NCI-H128 (cell line): ENCODE results near the gene GRWD1.
"Not testable (repeated sequence)": the region's sequence is repeated elsewhere in the genome, so short reads cannot be mapped to it uniquely, and the experiment has no call there.

Experiments used
- DNase-seq: peaks from one replicate; lab custom pipeline; 2025; ENCODE audit not compliant: unreplicated experiment; lab: John Stamatoyannopoulos, UW

GRWD1 gene

DNA sequence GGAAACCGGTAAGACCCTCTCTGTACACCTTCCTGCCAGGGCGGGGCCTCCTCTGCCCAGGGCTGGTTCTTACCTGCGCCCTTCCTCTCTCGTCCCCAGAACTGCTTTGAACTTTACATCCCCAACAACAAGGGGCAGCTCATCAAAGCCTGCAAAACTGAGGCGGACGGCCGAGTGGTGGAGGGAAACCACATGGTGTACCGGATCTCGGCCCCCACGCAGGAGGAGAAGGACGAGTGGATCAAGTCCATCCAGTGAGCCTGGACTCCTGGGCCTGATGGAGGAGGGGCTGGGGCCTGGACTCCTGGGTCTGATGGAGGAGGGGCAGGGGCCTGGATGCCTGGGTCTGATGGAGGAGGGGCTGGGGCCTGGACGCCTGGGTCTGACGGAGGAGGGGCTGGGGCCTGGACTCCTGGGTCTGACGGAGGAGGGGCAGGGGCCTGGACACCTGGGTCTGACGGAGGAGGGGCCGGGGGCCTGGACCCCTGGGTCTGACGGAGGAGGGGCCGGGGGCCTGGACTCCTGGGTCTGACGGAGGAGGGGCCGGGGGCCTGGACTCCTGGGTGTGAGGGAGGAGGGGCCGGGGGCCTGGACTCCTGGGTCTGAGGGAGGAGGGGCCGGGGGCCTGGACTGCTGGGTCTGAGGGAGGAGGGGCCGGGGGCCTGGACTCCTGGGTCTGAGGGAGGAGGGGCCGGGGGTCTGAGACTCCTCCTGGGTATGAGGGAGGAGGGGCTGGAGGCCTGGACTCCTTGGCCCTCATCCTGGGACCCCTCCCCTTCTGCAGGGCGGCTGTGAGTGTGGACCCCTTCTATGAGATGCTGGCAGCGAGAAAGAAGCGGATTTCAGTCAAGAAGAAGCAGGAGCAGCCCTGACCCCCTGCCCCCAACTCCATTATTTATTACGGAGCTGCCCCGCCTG, 32.8 kb downstream of the GRWD1 start:
- no peak for DNase-seq

DNA sequence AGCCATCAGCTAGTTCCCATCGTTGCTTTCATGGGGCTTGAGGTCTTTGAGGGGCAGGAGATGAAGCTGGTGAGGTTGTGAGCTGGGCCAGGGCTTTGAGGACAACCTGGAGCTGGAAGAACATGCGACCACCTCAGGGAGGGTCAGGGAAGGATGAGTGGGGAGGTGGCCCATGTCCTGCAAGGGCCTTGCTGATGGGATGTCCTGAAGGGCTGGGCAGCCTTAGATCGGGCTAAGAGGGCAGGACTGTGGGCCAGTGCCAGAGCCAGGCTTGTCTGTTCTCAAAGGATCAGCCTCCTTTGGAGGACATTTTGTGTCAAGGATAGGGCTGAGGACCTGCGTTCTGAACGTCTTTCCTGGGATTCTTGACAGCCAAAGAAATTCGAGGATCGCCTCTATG, 33.9 kb downstream of the GRWD1 start:
- DNase-seq = no peak

DNA sequence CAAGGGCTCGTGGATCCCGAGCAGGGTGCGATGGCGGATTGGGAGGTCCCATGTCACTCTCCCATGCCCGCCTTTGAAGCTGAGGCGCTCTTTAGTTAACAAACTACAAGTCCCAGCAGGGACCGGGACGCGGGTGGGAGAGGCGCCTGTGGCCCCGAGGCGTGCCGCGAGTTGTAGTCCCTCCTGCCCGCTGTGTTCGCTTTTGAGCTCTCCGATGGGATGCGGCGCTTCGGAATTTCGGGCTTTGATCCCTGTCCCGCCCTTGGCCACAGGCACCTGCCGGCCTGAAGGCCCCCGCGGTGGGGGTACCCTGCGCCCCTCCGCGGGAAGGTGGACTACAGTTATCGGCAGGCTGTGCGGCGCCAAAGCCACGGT, 34.4 kb downstream of the GRWD1 start:
- no peak for DNase-seq

GRCh38 chr19:48480558-48481500, 35.0 kb downstream of the GRWD1 start:
- DNase-seq = no peak

DNA sequence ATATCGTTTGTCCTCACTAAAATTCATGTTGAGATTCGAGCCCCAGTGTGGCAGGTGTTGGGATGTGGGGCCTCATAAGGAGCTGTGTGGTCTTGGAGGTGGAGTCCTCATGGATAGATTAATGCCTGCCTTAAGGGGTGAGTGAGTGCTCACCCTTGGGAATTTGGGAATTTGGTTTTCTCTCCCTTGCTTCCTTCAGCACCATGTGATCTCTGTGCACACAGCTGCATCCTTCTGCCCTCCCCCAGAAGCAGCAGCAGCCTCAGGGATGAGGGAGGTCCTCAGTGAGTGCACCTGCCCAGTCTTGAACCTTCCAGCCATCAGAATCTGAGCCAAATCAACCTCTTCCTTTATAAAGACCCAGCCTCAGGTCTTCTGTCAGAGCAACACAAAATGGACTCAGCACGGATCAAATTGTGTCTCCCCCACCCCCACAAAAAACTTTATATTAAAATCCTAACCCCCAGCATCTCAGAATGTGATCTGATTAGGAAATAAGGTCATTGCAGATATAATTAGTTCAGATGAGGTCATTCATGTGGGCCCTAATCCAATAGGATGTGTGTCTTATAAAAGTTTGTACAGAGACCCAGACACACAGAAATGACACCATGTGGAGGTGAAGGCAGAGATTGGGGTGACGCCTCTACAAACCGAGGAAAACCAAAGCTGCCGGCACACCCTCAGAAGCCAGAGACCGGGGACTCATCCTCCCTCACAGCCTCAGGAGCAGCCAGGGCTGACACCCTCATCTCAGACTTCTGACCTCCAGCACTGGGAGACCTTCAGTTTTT, 36.3 kb downstream of the GRWD1 start:
- DNase-seq = no peak

- DNase-seq = no peak
Measured at GRCh38 chr19:48483301-48483700, 37.5 kb downstream of the GRWD1 start.

DNA sequence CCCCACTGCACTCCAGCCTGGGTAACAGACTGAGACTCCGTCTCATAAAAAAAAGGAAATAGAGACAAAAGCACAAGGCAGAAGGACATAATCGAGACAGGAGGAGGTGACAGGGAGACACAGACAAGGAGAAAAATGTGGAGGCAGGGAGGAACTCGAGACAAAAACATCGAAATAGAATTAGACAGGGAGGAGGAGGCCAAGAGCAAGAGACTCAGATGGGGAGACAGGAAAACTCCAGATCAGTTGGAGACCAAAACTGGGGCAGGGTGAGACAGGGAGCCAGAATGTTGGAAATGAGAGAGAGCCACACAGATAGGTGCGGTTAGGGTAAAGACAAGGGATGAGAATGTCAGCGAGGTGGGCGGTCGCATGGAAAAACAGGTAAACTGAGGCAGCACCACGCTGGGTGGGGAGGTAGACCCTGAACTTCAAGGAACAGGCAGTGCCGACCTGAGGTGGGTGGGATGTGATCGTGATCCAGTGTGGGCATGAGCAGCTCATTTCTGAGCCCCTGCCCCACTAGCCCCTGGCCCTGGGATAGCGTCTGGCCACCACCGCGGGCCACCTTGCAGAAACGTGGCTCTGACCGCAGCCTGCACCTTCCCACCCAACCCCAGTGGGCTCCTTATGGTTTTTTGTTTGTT, 38.6 kb downstream of the GRWD1 start:
- DNase-seq = no peak

GRCh38 chr19:48484931-48485612, 39.3 kb downstream of the GRWD1 start:
- no peak for DNase-seq

- not testable (repeated sequence) for DNase-seq
Measured at GRCh38 chr19:48486706-48487105, 40.9 kb downstream of the GRWD1 start.

GRCh38 chr19:48487544-48487943, 41.8 kb downstream of the GRWD1 start:
- no peak for DNase-seq

- DNase-seq = no peak
Measured at GRCh38 chr19:48487948-48488347, 42.2 kb downstream of the GRWD1 start.

- DNase-seq = not testable (repeated sequence)
Measured at GRCh38 chr19:48488478-48488877, 42.7 kb downstream of the GRWD1 start.

DNA sequence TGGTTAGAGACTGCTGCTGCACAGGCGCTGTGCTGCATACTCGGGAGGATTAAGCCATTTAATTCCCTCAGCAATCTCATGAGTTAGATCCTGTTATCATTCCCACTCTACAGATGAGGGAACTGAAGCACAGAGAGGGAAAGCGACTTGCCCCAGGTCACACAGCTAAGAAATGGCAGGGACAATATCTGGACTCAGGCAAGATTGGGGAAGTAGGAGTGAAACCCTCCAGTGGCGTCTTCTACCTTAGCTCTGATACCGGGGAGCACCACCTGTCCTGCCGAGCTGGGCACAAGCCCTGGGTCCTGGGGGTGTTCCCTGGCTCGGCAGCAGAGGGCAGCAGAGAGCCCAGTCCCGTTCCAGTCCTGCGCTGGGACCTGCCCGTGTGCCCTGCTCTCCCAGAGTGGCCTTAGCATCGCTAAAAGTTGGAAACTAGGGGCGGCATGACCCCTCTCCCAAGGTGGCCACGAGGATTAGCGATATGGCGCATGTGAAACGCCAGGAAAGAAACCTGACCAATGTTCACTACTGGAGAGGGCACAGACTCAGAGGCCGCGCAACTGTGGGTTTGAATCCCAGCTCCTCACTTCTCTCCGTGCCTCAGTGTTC, 43.9 kb downstream of the GRWD1 start:
- peak; percentile 40 for DNase-seq

DNA sequence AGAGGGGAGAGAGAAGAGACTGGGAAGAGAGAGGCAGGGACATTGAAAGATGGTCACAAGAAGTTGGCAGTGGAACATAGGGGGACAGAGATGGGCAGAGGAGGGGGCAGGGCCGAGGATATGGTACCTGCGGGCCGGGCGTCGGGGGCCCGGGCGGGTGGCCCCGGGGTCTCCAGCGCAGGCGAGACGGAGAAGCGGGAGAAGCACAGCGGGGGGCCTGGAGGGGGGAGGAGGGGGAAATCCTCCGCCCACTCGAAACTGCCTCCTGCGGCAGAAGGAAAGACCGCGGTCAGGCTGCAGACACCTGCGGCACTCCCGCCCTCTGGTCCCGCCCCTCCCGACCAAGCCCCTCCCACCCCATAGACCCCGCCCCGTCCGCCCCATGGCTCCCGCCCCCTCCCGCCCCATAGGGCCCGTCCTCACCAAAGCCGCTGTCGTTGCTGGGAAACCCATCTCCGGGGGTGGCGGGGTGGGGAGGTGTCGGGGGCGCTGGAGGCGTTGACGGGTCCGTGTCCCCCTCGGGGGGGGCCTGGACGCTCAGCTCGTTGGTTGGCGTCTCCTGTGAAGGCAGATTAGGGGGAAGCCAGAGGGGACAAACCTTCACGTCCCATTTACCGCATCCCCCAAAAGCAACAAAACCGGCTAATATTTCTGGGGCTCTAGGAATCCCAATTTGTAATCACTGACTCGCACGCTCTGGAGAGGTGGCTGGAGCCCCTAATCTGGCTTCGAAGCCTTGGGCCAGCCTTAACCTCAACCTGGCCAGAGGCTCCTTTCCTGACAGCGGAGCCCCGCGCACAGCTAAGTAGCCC, 45.4 kb downstream of the GRWD1 start:
- DNase-seq = no peak

DNA sequence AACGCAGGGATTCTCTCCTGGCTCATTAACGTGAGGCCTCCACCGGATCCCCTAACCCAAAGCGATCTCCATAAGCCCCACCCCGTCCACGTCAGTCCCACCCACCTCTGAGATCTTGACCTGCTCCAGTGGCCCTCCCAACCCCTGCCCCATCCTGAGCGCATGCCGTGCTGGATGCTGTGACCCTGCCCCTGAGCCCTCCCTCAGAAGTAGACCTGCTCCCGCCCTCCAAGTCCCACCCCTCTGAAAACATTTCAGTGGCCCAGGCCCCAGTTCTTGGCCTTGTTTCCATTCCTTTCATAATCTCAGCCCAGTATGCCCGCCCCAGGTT, 46.0 kb downstream of the GRWD1 start:
- no peak for DNase-seq

DNA sequence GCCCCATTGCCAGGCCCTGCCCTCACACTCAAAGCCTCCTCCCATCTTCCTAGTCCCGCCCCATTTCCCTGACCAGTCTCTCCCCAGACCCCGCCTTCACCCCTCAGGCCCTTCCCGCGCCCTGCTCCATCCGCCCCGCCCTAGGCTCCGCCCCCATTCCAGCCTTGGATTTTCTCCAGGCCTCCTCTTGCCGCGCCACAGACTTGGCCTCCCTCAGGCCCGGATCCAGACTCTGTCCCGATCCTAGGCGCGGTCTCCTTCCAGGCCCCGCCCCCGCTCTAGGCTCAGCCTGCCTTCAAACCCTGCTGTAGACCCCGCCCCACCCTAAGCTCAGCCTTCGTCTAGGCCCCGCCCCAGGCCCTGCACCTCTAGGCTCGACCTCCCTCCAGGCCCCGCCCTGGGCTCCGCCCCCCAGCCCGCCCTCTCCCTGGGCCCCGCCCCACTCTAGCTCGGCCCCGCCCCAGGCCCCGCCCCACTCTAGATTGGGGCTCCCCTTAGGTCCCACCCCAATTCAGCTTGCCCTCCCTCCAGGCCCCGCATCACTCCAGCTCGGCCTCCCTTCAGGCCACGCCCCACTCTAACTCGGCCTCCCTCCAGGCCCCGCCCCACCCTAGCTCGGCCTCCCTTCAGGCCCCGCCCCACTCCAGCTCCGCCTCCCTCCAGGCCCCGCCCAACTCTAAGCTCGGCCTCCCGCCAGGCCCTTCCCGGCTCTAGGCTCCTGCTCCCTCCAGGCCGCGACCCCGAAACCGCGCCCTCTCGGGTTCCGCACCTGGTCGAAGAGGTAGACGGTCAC, 47.3 kb downstream of the GRWD1 start:
- no peak for DNase-seq

DNA sequence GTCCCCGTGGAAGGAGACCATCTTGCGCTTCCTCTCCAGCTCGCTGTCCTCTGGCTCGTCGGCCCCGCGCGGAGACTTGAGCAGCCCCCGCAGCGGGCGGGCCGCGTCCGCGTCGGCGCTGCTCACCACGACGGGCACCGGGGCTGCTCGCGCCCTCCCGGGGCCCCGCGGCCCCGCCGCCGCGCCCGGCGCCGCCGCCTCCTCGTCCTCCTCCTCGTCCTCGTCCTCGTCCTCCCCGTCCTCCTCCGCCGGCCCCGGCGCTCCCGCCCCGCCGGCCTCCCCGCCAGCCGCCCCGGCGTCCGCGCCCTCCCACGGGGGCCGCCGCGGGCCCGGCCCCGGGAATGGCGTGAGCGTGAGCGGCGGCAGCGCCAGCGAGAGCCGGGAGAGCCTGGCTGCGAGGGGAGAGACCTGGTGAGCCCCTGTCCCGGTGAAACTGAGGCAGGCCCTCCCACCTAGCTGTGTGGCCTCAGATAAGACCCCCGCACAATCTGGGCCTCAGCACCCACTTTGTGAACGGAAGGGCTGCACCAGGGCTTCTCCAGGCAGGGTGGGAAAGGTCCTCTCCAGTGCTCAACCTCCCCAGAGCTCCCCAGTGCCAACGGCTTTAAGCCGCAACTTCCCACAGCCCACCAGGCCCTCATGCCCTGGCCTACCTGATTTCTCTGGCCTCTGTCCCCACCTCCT, 48.1 kb downstream of the GRWD1 start:
- DNase-seq = no peak

GRCh38 chr19:48495396-48495795, 49.6 kb downstream of the GRWD1 start:
- no peak for DNase-seq
